GM19467 (cell line): Measurements from ENCODE around the gene UST.
"Not testable (repeated sequence)": the region's sequence is repeated elsewhere in the genome, so short reads cannot be mapped to it uniquely, and the experiment has no call there.

Experiments
- ATAC-seq: cut with Tn5 transposase; IDR thresholded peaks from one replicate; pipeline ENCODE4 v1.9.1; 2021; ENCODE audit warnings: mild to moderate bottlenecking, moderate library complexity; ENCODE audit not compliant: unreplicated experiment

Gene UST

DNA sequence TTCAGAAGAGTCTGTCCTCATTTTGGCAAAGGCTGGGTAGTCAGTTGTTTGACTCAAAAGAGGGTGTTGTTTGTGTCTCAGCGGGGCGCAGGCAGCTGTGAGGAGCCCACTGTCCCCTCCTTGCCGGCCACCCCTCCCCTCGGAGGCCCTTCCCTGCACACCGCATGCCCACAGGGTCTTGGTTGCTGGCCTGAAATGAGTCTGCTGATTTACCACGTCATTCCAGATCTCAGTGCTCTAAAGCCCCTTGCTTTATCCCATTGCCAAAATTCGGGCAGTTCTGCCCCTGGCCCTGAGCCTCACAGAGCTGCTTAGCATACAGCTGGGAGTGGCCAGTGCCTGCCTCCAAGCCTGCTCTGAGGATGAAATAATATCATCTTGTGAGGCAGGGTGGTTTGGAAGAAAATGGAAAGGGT lies 220.7 kb downstream of the UST start:
- no peak for ATAC-seq

DNA sequence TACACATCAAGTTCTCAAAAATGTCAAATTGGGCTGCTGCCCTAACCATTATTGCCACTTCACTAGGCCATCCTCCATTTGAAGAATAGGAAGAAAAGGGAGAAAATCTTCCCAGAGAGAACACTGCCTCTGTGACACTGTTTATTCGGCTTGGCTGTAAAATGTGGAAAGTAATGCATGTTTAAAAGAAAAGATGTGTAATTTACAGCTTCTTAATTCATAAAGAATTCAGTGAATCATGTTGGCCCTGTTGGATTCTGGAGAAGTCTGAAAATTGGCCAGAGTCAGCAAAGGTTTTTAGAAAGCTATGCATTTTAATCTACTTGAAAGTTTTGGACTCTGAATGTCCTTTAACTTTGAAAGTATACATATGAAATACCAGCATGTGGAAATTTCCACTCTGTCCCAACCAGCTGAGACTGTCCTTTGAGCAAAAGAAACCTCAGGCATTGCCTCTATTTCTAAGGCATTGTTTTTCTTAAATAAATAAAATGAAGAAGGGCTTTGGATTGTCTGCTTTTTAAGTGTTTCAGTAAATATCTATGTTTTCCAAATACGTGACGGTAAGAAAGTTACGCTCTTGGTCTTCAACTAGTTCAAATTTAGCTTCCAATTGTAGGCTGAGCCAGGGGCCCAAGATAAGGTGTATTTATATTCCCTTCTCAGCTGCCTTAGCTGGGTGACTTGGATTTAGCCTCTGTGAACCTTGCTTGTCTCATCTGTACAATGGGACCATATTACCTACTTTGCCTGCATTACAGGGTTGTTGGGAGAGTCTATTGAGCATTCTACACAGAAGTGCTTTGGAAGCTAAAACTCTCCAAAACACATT lies 222.2 kb downstream of the UST start:
- no peak for ATAC-seq

- ATAC-seq, result no peak
Observed at GRCh38 chr6:148969603-148970061, 222.8 kb downstream of the UST start.

- no peak for ATAC-seq
Observed at GRCh38 chr6:148971031-148971927, 224.4 kb downstream of the UST start.

DNA sequence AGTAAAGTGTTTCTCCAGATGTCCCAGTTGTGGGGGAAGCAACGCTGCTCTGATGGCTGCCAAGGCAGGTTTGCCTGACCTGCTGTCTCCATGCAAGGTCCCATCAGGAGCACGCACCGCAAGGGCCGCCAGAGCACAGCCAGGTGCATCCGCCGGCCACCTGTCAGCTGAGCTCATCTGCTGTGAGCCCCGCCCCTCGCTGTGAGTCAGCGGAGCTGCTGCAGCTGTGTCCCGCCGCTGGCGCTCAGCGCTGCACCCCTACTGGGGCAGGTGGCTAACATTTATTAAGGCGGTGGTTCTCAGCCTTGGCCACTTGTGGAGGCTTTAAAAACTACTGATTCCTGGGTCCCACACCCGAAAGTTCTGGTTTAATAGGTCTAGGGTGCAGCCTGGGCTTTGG lies 225.7 kb downstream of the UST start:
- no peak for ATAC-seq

DNA sequence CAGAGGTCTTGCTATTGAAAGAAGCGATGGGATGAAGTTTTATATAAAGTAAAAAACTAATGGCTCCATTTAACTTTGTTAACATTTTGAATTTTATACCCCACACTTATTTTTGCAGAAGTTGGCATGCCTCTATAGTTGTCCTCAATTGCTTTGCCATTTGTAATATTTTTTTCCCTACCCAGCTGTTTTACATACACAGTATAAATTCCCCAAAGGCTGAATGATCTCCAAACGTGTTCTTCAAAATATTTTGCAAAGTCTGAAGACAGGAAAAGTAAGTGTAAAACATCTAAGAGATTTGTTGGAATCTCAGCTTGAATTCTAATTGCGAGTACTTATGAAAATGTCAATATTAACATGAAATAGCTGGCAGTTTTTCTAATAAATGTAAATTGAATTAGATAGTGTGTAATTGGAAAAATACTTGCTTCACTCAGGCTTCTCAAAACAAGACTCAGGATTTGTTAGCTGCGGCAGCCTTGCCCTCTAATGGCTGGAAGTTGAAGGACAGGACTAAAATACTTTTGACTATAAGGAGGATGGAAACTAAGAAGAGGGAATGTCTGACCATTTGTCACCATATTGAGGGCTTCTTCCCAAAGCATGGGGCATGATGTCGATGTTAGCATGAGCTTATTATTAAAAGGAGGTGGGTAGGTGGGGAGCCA lies 226.8 kb downstream of the UST start:
- ATAC-seq, result no peak

- no peak for ATAC-seq
Observed at GRCh38 chr6:148974351-148974750, 227.5 kb downstream of the UST start.

DNA sequence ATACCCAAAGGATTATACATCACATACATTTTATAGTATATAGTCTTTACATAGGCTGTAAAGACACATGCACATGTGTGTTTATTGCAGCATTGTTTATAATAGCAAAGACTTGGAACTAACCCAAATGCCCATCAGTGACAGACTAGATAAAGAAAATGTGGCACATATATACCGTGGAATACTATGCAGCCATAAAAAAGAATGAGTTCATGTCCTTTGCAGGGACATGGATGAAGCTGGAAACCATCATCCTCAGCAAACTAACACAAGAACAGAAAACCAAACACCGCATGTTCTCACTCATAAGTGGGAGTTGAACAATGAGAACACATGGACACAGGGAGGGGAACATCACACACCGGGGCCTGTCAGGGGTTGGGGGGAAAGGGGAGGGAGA lies 231.5 kb downstream of the UST start:
- not testable (repeated sequence) for ATAC-seq

DNA sequence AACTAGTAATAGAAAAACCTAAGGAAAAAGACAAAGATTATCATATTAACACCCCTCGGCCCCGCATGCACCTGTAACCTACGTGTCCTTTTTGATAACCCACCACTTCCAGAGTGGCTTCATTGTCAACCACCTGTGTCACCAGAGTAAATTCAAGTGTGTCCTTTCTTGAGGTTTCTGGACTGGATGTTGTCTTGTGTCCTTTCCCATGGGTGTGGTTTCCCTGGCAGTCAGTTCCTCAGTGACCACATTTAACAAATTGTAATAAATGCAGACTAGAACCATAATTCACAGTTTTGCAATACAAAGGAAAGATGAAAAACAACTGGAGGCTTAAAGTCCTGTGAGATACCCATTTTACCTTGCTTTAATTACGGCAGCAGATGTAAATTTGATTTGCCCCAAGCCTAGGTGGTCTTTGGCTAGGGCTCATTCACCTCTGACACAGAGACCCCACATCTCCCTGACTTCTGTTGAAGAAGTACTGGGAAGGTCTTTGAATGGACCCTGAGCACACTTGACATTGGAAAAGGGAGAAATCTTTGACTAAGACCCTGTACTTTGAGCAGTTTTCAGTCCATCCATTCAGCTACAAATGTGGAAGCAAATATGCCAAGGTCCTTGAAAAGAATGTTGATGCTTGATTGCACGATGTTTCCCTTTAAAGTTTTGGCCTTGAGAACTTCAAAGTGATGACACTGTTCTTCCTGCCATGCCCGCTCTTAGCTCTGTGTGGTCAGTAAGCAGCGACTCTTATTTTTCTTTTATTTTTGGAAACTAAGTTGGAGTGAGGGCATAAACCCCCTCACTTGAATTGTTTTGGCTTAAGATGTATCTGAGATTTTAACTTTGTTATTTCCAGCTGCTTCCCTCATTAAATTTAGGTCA lies 232.4 kb downstream of the UST start:
- ATAC-seq, result no peak

DNA sequence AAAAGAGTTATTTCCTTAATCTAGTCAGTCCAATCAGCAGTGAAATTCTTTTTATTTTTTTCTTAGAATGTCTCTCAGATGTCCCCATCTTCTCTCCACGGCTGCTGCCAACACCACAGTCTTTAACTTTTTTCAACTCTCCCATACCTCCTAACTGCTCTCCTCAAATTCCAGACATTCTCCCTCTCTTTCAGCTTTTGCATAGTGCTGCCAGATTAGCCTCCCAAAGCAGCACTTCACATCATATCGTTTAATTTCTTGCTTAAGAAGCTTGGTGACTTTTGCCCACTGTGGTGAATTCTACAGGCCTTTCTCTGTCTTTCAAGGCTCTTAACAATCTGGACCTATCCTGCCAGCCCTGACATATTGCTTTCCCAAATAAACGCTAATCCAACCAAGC lies 233.4 kb downstream of the UST start:
- ATAC-seq, result no peak

DNA sequence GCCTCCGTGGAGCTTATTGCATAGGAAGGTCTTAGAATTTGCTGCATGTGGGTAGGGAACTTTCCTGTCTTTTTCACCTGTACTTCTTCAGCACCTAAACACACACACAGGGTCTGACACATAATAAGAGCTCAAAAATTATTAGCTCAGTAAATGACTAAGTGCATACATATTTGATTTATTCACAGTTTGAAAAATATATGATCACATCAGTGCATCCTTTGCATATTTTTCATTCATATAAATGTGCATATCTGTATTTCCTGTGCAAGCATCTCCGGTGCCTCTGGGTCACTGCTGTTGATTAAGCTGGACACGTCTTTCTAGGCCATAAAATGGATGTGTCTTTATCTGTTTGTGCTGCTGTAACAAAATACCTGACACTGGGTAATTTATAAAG lies 234.7 kb downstream of the UST start:
- no peak for ATAC-seq

- no peak for ATAC-seq
Observed at GRCh38 chr6:148983101-148983761, 236.4 kb downstream of the UST start.

DNA sequence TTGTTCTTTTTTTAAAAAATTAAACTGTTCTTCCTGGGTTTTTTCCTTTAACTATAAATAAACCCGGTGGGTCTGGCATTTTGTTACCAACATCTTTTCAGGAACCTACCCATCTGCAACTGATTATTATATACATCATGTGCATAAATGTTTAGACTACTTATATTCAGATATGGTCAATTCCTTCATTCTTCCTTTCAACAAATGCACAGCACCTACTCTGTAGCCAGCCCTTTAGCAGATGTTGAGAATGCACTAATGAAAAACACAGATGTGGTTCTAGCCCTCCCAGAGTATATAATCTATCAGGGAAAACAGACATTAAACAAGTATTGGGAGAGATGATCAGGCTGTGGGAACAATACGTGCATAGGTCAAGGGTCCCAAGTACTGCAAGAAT lies 237.1 kb downstream of the UST start:
- ATAC-seq, result no peak

GRCh38 chr6:148984531-148985056 lies 237.8 kb downstream of the UST start:
- no peak for ATAC-seq

DNA sequence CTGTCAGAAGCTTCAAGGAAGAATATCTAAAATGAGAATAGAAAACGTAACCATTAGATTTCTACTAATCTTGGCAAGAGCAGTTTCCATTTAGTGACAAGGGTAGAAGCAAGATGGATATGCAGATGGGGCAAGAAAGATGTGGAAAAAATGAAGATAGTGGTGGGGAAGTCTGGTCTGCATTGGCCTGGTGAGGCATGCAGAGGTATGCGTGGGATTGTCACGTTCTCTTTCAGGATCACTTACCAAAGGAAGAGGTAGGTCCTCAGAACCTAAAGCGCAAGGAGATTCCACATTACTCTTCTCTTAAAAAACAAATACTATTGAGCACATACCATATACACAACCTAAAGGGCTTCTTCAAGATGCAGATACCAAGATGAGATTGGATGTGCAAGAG lies 238.7 kb downstream of the UST start:
- ATAC-seq, result no peak

GRCh38 chr6:148986608-148987007 lies 239.8 kb downstream of the UST start:
- ATAC-seq, result no peak

GRCh38 chr6:148987982-148988381 lies 241.2 kb downstream of the UST start:
- no peak for ATAC-seq

- no peak for ATAC-seq
Observed at GRCh38 chr6:148989585-148989984, 242.8 kb downstream of the UST start.

GRCh38 chr6:148990403-148990802 lies 243.6 kb downstream of the UST start:
- no peak for ATAC-seq

GRCh38 chr6:148996815-148997214 lies 250.0 kb downstream of the UST start:
- no peak for ATAC-seq
